Thymus (tissue), 11 donors: ENCODE measurements around the gene C5orf22. TPM values are rescaled to one million over a fixed set of nuclear protein-coding genes. Genes with fewer than 3 reads are reported as not detected.
"Not testable (repeated sequence)": the region's sequence is repeated elsewhere in the genome, so short reads cannot be mapped to it uniquely, and the experiment has no call there.

ENCODE experiments used
- DNase-seq, 9 donors: peaks; one replicate each; pipeline ENCODE4 v3.0.0-alpha.2; 2013; ENCODE audit warnings: low spot score in 9 of 9, low read depth in 6 of 9, missing footprints in 1 of 9
- H3K27ac ChIP-seq, 2 donors: one replicate each; pipeline ENCODE4 v1.5.1; 2013; ENCODE audit warnings: control low read depth in 1 of 2, low read depth in 1 of 2, low read length in 1 of 2, mild to moderate bottlenecking in 1 of 2, moderate library complexity in 1 of 2
- H3K27me3 ChIP-seq, 2 donors: one replicate each; pipeline ENCODE4 v1.5.1; 2013; ENCODE audit warnings: low read length in 1 of 2; ENCODE audit not compliant: control insufficient read depth in 2 of 2, insufficient read depth in 1 of 2
- H3K36me3 ChIP-seq, 2 donors: one replicate each; pipeline ENCODE4 v1.5.1; 2013; ENCODE audit warnings: low read length in 1 of 2, mild to moderate bottlenecking in 1 of 2, moderate library complexity in 1 of 2; ENCODE audit not compliant: control insufficient read depth in 2 of 2, insufficient read depth in 2 of 2
- H3K4me1 ChIP-seq, 2 donors: one replicate each; pipeline ENCODE4 v1.5.1; 2013; ENCODE audit warnings: low read length in 2 of 2; ENCODE audit not compliant: control insufficient read depth in 2 of 2, insufficient read depth in 2 of 2
- H3K4me3 ChIP-seq, 2 donors: one replicate each; pipeline ENCODE4 v1.5.1; 2013; ENCODE audit warnings: low read length in 2 of 2, control low read depth in 1 of 2, mild to moderate bottlenecking in 1 of 2
- H3K9me3 ChIP-seq, 2 donors: one replicate each; pipeline ENCODE4 v1.5.1; 2013; ENCODE audit warnings: low read length in 1 of 2, mild to moderate bottlenecking in 1 of 2; ENCODE audit not compliant: control insufficient read depth in 2 of 2, insufficient read depth in 1 of 2
- WGBS: extraction: QIAGEN DNeasy Blood & Tissue Kit; methylation state at CpG from one replicate; pipeline ENCODE4 v1.1.7; 2013; 5-methylcytosine and 5-hydroxymethylcytosine counted together
- polyA plus RNA-seq: library from polyadenylated mRNA; stranded (reverse); fragments of 200-250 nt; gene quantifications from one replicate; pipeline ENCODE4 v1.2.3, GENCODE V29; 2013
- total RNA-seq: library from RNA; stranded (reverse); fragments of 120-200 nt; gene quantifications from one replicate; pipeline ENCODE4 v1.2.4, GENCODE V29; 2013
- donor health status: healthy.

Gene C5orf22
- total and polyA plus RNA-seq, 2 donors, result 13.9 to 16.6 TPM

- Histone ChIP-seq H3K9me3 (no peaks in the 10 kb centered on the region), H3K4me3 (no peak overlapping the region), H3K36me3 (no peaks in the 10 kb centered on the region), H3K27me3 (no peaks in the 10 kb centered on the region), H3K4me1 (no peaks in the 10 kb centered on the region), H3K27ac (no peak overlapping the region)
- DNase-seq, result no peak
- 97% methylated on average over 2 of the region's 2 CpGs for WGBS
Observed at GRCh38 chr5:31583129-31583528, 51.0 kb downstream of the C5orf22 start.

- Histone ChIP-seq H3K4me1 (no peaks in the 10 kb centered on the region), H3K4me3 (no peak overlapping the region), H3K9me3 (no peaks in the 10 kb centered on the region), H3K36me3 (no peaks in the 10 kb centered on the region), H3K27me3 (no peaks in the 10 kb centered on the region), H3K27ac (no peak overlapping the region)
- WGBS, result 97% methylated on average over 3 of the region's 3 CpGs
- no peak for DNase-seq
Observed at GRCh38 chr5:31585166-31585894, 53.2 kb downstream of the C5orf22 start.

- H3K27me3 ChIP-seq, result no peaks in the 10 kb centered on the region
- H3K9me3 ChIP-seq, result no peaks in the 10 kb centered on the region
- H3K36me3 ChIP-seq, result no peaks in the 10 kb centered on the region
- no peak for DNase-seq
- no peak overlapping the region for H3K4me3 ChIP-seq
- no peak overlapping the region for H3K27ac ChIP-seq
- no peaks in the 10 kb centered on the region for H3K4me1 ChIP-seq
- WGBS, result 77% methylated on average over 2 of the region's 2 CpGs
Observed at GRCh38 chr5:31585895-31586270, 53.8 kb downstream of the C5orf22 start.

- Histone ChIP-seq H3K4me3 (no peak overlapping the region), H3K27me3 (no peaks in the 10 kb centered on the region), H3K36me3 (no peaks in the 10 kb centered on the region), H3K9me3 (no peaks in the 10 kb centered on the region), H3K4me1 (no peaks in the 10 kb centered on the region), H3K27ac (no peak overlapping the region)
- 98% methylated on average over 5 of the region's 5 CpGs for WGBS
- no peak for DNase-seq
Observed at GRCh38 chr5:31587546-31587945, 55.4 kb downstream of the C5orf22 start.

- no peaks in the 10 kb centered on the region for H3K27me3 ChIP-seq
- no peaks in the 10 kb centered on the region for H3K36me3 ChIP-seq
- no peaks in the 10 kb centered on the region for H3K9me3 ChIP-seq
- 93% methylated on average over 3 of the region's 3 CpGs for WGBS
- no peak overlapping the region for H3K27ac ChIP-seq
- no peak overlapping the region for H3K4me3 ChIP-seq
- H3K4me1 ChIP-seq, result no peaks in the 10 kb centered on the region
- no peak for DNase-seq
Observed at GRCh38 chr5:31593665-31594064, 61.6 kb downstream of the C5orf22 start.

- Histone ChIP-seq H3K36me3 (no peaks in the 10 kb centered on the region), H3K4me3 (no peak overlapping the region), H3K9me3 (no peaks in the 10 kb centered on the region), H3K4me1 (no peaks in the 10 kb centered on the region), H3K27ac (no peak overlapping the region), H3K27me3 (no peaks in the 10 kb centered on the region)
- DNase-seq, result no peak
- WGBS, result 89% methylated on average over 1 of the region's 1 CpG
Observed at GRCh38 chr5:31596354-31596753, 64.3 kb downstream of the C5orf22 start.

- H3K4me3 ChIP-seq, result no peak overlapping the region
- no peak for DNase-seq
- H3K4me1 ChIP-seq, result no peaks in the 10 kb centered on the region
- no peak overlapping the region for H3K27ac ChIP-seq
- no peaks in the 10 kb centered on the region for H3K36me3 ChIP-seq
- WGBS, result 69% methylated on average over 5 of the region's 5 CpGs
- no peaks in the 10 kb centered on the region for H3K9me3 ChIP-seq
- H3K27me3 ChIP-seq, result no peaks in the 10 kb centered on the region
Observed at GRCh38 chr5:31598640-31599611, 66.8 kb downstream of the C5orf22 start.

GRCh38 chr5:31602305-31602704, 70.2 kb downstream of the C5orf22 start:
- H3K36me3 ChIP-seq, H3K9me3 ChIP-seq, H3K27ac ChIP-seq, DNase-seq, H3K4me3 ChIP-seq, H3K4me1 ChIP-seq, H3K27me3 ChIP-seq: not testable (repeated sequence)
- 97% methylated on average over 4 of the region's 4 CpGs for WGBS

GRCh38 chr5:31604240-31604639, 72.1 kb downstream of the C5orf22 start:
- no peak overlapping the region for H3K27ac ChIP-seq
- no peaks in the 10 kb centered on the region for H3K36me3 ChIP-seq
- H3K27me3 ChIP-seq, result no peaks in the 10 kb centered on the region
- H3K9me3 ChIP-seq, result no peaks in the 10 kb centered on the region
- H3K4me1 ChIP-seq, result no peaks in the 10 kb centered on the region
- no peak for DNase-seq
- no peak overlapping the region for H3K4me3 ChIP-seq
- 90% methylated on average over 2 of the region's 2 CpGs for WGBS
